NB4 (cell line): ENCODE measurements around the gene CELF1.

ENCODE experiments used
- CTCF ChIP-seq: IDR thresholded peaks from one replicate; pipeline ENCODE4 v1.5.1; 2012; ENCODE audit warnings: low read depth, low read length
- POLR2A ChIP-seq: IDR thresholded peaks from 2 replicates; pipeline ENCODE4 v1.6.1; 2011; ENCODE audit warnings: mild to moderate bottlenecking; ENCODE audit not compliant: insufficient read length; ENCODE audit errors: extremely low read depth

GRCh38 chr11:47572715-47573255 is 19.9 kb upstream of the CELF1 start:
- no peak for TF ChIP-seq POLR2A
- no peak for TF ChIP-seq CTCF
